H9 (cell line): ENCODE data around the gene ALKBH5. TPM values are rescaled to one million over a fixed set of nuclear protein-coding genes. Genes with fewer than 3 reads are reported as not detected.

ENCODE experiments used
- DNase-seq: peaks from one replicate; pipeline ENCODE4 v3.0.0-alpha.2; 2017
- H2AFZ ChIP-seq: one replicate; pipeline ENCODE4 v1.6.1; 2013; ENCODE audit warnings: mild to moderate bottlenecking, low read length, control low read depth, moderate library complexity
- H2AK5ac ChIP-seq: 2 replicates; pipeline ENCODE4 v1.6.1; 2013; ENCODE audit warnings: low read length, control low read depth, mixed read lengths; ENCODE audit not compliant: insufficient read length
- H2BK120ac ChIP-seq: one replicate; pipeline ENCODE4 v1.6.1; 2013; ENCODE audit warnings: low read depth, mild to moderate bottlenecking, low read length, control low read depth, inconsistent platforms; ENCODE audit not compliant: poor library complexity, severe bottlenecking
- H2BK12ac ChIP-seq: 2 replicates; pipeline ENCODE4 v1.6.1; 2013; ENCODE audit warnings: low read length, control low read depth, mixed read lengths, low read depth; ENCODE audit not compliant: insufficient read length
- H2BK15ac ChIP-seq: 2 replicates; pipeline ENCODE4 v1.6.1; 2013; ENCODE audit warnings: low read depth, low read length, control low read depth
- H2BK20ac ChIP-seq: one replicate; pipeline ENCODE4 v1.6.1; 2013; ENCODE audit warnings: low read depth, mild to moderate bottlenecking, low read length, control low read depth, inconsistent platforms; ENCODE audit not compliant: poor library complexity, severe bottlenecking
- H2BK5ac ChIP-seq: 2 replicates; pipeline ENCODE4 v1.6.1; 2013; ENCODE audit warnings: low read length, control low read depth, mixed read lengths; ENCODE audit not compliant: insufficient read length
- H3K14ac ChIP-seq: 2 replicates; pipeline ENCODE4 v1.6.1; 2013; ENCODE audit warnings: low read length, control low read depth; ENCODE audit not compliant: insufficient read depth
- H3K18ac ChIP-seq: 2 replicates; pipeline ENCODE4 v1.6.1; 2013; ENCODE audit warnings: low read depth, mild to moderate bottlenecking, mixed read lengths, low read length, control low read depth; ENCODE audit not compliant: insufficient read length
- H3K23ac ChIP-seq: 2 replicates; pipeline ENCODE4 v1.6.1; 2013; ENCODE audit warnings: low read length, control low read depth, mixed read lengths, low read depth; ENCODE audit not compliant: insufficient read length
- H3K23me2 ChIP-seq: 2 replicates; pipeline ENCODE4 v1.6.1; 2013; ENCODE audit warnings: low read depth, mild to moderate bottlenecking, mixed read lengths, low read length, control low read depth; ENCODE audit not compliant: insufficient read length, poor library complexity, severe bottlenecking
- H3K27ac ChIP-seq: 2 replicates; pipeline ENCODE4 v1.5.1; 2013; ENCODE audit warnings: low read length, control low read depth, mixed read lengths, low read depth; ENCODE audit not compliant: insufficient read length
- H3K27me3 ChIP-seq: 2 replicates; pipeline ENCODE4 v1.6.1; 2013; ENCODE audit warnings: low read length, control low read depth, inconsistent platforms; ENCODE audit not compliant: insufficient read depth
- H3K4ac ChIP-seq: 2 replicates; pipeline ENCODE4 v1.6.1; 2013; ENCODE audit warnings: low read depth, mild to moderate bottlenecking, control low read depth, inconsistent platforms, low read length, moderate library complexity
- H3K4me1 ChIP-seq: 2 replicates; pipeline ENCODE4 v1.6.1; 2013; ENCODE audit warnings: low read length, control low read depth, inconsistent platforms; ENCODE audit not compliant: insufficient read depth
- H3K4me2 ChIP-seq: 2 replicates; pipeline ENCODE4 v1.6.1; 2013; ENCODE audit warnings: low read length, control low read depth, mixed read lengths; ENCODE audit not compliant: insufficient read length, insufficient read depth
- H3K56ac ChIP-seq: 2 replicates; pipeline ENCODE4 v1.6.1; 2013; ENCODE audit warnings: low read depth, mild to moderate bottlenecking, mixed read lengths, low read length, control low read depth; ENCODE audit not compliant: insufficient read length
- H3K79me1 ChIP-seq: 2 replicates; pipeline ENCODE4 v1.6.1; 2013; ENCODE audit warnings: low read depth, mild to moderate bottlenecking, moderate library complexity, low read length, control low read depth, inconsistent platforms; ENCODE audit not compliant: insufficient read depth, poor library complexity, severe bottlenecking
- H3K79me2 ChIP-seq: 2 replicates; pipeline ENCODE4 v1.6.1; 2013; ENCODE audit warnings: low read length, control low read depth, inconsistent platforms; ENCODE audit not compliant: insufficient read depth
- H3K9ac ChIP-seq: 2 replicates; pipeline ENCODE4 v1.6.1; 2013; ENCODE audit warnings: low read length, control low read depth, mixed read lengths; ENCODE audit not compliant: insufficient read length; ENCODE audit errors: extremely low read depth
- H3K9me3 ChIP-seq: one replicate; pipeline ENCODE4 v1.6.1; 2013; ENCODE audit warnings: low read depth, low read length, inconsistent platforms; ENCODE audit not compliant: control insufficient read depth
- H3T11ph ChIP-seq: one replicate; pipeline ENCODE4 v1.6.1; 2013; ENCODE audit warnings: mild to moderate bottlenecking, low read length, control low read depth, inconsistent platforms
- H4K20me1 ChIP-seq: one replicate; pipeline ENCODE4 v1.6.1; 2013; ENCODE audit not compliant: control insufficient read depth, insufficient read length, insufficient read depth
- H4K5ac ChIP-seq: 2 replicates; pipeline ENCODE4 v1.6.1; 2013; ENCODE audit warnings: low read depth, mild to moderate bottlenecking, mixed read lengths, low read length, control low read depth; ENCODE audit not compliant: insufficient read length
- H4K8ac ChIP-seq: replicated peaks from 2 replicates; pipeline ENCODE4 v1.6.1; 2013; ENCODE audit warnings: low read length, control low read depth, mixed read lengths, low read depth; ENCODE audit not compliant: insufficient read length
- H4K91ac ChIP-seq: 2 replicates; pipeline ENCODE4 v1.6.1; 2013; ENCODE audit warnings: low read depth, mild to moderate bottlenecking, moderate library complexity, mixed read lengths, low read length, control low read depth; ENCODE audit not compliant: insufficient read length
- H3K27ac Mint-ChIP-seq, 3 experiments: 2 replicates in 2 of 3; 3 replicates in 1 of 3; pipeline ENCODE4 v1.8.0; 2020 to 2021; ENCODE audit warnings: mixed read lengths in 3 of 3, mild to moderate bottlenecking in 1 of 3, moderate library complexity in 1 of 3
- H3K27me3 Mint-ChIP-seq: 2 replicates; pipeline ENCODE4 v1.8.0; 2021; ENCODE audit warnings: low read depth, mild to moderate bottlenecking, moderate library complexity, mixed read lengths
- H3K36me3 Mint-ChIP-seq, 3 experiments: 2 replicates in 2 of 3; 3 replicates in 1 of 3; pipeline ENCODE4 v1.8.0; 2020 to 2021; ENCODE audit warnings: low read depth in 3 of 3, mixed read lengths in 3 of 3; ENCODE audit not compliant: insufficient read depth in 1 of 3
- H3K4me1 Mint-ChIP-seq, 2 experiments: 2 replicates each; pipeline ENCODE4 v1.8.0; 2020; ENCODE audit warnings: mixed read lengths in 2 of 2
- H3K4me3 Mint-ChIP-seq, 2 experiments: 2 replicates in 1 of 2; 3 replicates in 1 of 2; pipeline ENCODE4 v1.8.0; 2020 to 2021; ENCODE audit warnings: mild to moderate bottlenecking in 2 of 2, mixed read lengths in 2 of 2, moderate library complexity in 1 of 2
- H3K9me3 Mint-ChIP-seq, 2 experiments: 2 replicates in 1 of 2; 3 replicates in 1 of 2; pipeline ENCODE4 v1.8.0; 2020; ENCODE audit warnings: mild to moderate bottlenecking in 2 of 2, mixed read lengths in 2 of 2, moderate library complexity in 1 of 2
- WGBS: extraction: QIAGEN DNeasy Blood & Tissue Kit; methylation state at CpG from one replicate; pipeline ENCODE4 v1.1.7; 2013; ENCODE audit warnings: missing lambda C conversion rate, low lambda C conversion rate, mixed read lengths; ENCODE audit not compliant: insufficient read length; ENCODE audit errors: extremely low coverage; 5-methylcytosine and 5-hydroxymethylcytosine counted together
- total RNA-seq: library from RNA; stranded (reverse); gene quantifications from 2 replicates; pipeline ENCODE4 v1.2.1, GENCODE V29; 2021
- TF ChIP-seq, protein P1 (sequence below): fragments of 200-600 bp; sonication (generic); conservative IDR thresholded peaks from 3 replicates; pipeline ENCODE4 v1.8.0; 2021; ENCODE audit warnings: antibody characterized with exemption, mild to moderate bottlenecking

The ALKBH5 gene
- total RNA-seq, 1 experiment from 2014 or later, result 89.8 TPM

- Histone ChIP-seq H3K23me2 (no peaks in the 10 kb centered on the region), H3K27me3 (no peaks in the 10 kb centered on the region), H2BK20ac (no peak overlapping the region), H3K9me3 (no peaks in the 10 kb centered on the region), H2AK5ac (no peak overlapping the region), H4K91ac (no peak overlapping the region), H4K8ac (no peak overlapping the region), H3K4ac (no peak overlapping the region), H3K79me2 (no peaks in the 10 kb centered on the region), H2BK12ac (no peak overlapping the region), H3K9ac (no peak overlapping the region), H2AFZ (no peak overlapping the region), H2BK120ac (no peak overlapping the region), H2BK5ac (no peak overlapping the region), H4K5ac (no peak overlapping the region), H3K4me2 (no peak overlapping the region), H3K56ac (no peak overlapping the region), H3K27ac (no peak overlapping the region), H3K4me1 (no peaks in the 10 kb centered on the region), H3T11ph (no peak overlapping the region), H3K14ac (no peak overlapping the region), H3K79me1 (no peaks in the 10 kb centered on the region), H3K23ac (no peak overlapping the region), H2BK15ac (no peak overlapping the region), H4K20me1 (no peaks in the 10 kb centered on the region), H3K18ac (no peak overlapping the region)
- H3K4me3 Mint-ChIP-seq, result no peak overlapping the region
- TF ChIP-seq, protein P1, sequence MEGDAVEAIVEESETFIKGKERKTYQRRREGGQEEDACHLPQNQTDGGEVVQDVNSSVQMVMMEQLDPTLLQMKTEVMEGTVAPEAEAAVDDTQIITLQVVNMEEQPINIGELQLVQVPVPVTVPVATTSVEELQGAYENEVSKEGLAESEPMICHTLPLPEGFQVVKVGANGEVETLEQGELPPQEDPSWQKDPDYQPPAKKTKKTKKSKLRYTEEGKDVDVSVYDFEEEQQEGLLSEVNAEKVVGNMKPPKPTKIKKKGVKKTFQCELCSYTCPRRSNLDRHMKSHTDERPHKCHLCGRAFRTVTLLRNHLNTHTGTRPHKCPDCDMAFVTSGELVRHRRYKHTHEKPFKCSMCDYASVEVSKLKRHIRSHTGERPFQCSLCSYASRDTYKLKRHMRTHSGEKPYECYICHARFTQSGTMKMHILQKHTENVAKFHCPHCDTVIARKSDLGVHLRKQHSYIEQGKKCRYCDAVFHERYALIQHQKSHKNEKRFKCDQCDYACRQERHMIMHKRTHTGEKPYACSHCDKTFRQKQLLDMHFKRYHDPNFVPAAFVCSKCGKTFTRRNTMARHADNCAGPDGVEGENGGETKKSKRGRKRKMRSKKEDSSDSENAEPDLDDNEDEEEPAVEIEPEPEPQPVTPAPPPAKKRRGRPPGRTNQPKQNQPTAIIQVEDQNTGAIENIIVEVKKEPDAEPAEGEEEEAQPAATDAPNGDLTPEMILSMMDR, result no peak
- H3K9me3 Mint-ChIP-seq, result no peaks in the 10 kb centered on the region
- no peak for DNase-seq
- no CpG with 5 or more reads among the region's 18 CpGs for WGBS
- H3K36me3 Mint-ChIP-seq, result peaks cover 20 to 74% (median 70%) of the 10 kb centered on the region in 3 experiments
- peak overlapping the region in 1 of 3 experiments; percentile 23; a peak in 1 of 7 replicates for H3K27ac Mint-ChIP-seq
- no peaks in the 10 kb centered on the region for H3K4me1 Mint-ChIP-seq
- no peaks in the 10 kb centered on the region for H3K27me3 Mint-ChIP-seq
Measured at GRCh38 chr17:18236494-18236893, 52.9 kb downstream of the ALKBH5 start.
